Central memory CD4-positive, alpha-beta T cell (primary cell): ENCODE results near the gene PPY.
"Not testable (repeated sequence)": the region's sequence is repeated elsewhere in the genome, so short reads cannot be mapped to it uniquely, and the experiment has no call there.

ENCODE experiments used
- DNase-seq: peaks from one replicate; pipeline ENCODE4 v3.0.0; 2022
- total RNA-seq, 3 experiments: gene quantifications; one replicate each; lab custom pipeline; 2026; lab: John Stamatoyannopoulos, UW

Gene PPY, protein sequence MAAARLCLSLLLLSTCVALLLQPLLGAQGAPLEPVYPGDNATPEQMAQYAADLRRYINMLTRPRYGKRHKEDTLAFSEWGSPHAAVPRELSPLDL
- total RNA-seq, result 0 reads per million in 3 experiments

DNA sequence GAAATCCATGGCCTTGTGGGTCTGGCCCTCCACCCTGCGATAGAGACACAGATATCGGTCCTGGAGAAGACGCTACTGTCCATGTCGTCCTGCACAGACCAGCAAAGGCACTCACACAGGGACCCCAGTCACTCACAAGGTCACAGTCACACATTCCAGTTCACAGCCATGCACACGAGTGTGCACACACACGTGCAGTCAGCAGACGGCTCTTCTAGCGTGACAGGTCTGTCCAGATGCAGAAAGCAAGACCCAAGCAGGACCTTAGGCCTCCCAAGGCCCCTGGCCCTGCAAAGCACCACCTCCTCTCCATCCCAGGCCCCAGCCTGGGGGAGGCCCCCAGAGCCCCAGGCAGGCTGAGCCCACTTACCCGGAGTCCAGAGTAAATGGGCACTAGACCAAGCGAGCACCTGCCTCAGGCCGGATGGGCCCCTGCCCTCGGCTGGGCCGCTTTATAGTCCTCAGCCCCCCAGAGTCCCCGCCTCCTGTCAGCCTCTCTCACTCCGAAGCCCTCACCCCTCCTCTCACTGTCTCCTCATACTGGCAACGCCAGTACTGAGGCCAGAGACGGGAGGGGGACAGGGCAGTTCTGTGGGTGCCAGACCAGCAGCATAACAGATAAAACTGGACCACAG is at the start of gene PPY:
Gene PPY, minus strand, starts transcription at position 426 of the 635 bp plus-strand sequence. CDS start 822 bp downstream, outside the sequence.
- DNase-seq, result no peak

DNA sequence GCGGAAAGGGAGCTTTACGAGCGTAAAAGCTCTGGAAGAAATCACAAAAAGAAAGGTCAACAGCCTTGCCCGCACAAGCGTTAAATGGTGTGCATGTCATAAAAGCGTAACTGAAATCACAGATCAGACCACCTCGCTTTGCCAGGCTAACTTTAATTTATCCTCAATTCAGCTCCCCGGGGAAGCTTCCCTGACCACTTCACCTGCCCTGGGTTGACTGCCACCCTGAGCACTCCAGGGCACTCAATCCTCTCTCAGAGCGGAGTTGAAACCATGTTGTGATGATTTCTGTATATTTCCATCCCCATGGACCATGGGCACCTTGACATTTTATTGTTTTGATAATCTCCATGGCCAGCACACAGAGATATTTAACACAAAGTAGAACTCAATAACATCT is 46.0 kb upstream of the PPY start:
- no peak for DNase-seq

DNA sequence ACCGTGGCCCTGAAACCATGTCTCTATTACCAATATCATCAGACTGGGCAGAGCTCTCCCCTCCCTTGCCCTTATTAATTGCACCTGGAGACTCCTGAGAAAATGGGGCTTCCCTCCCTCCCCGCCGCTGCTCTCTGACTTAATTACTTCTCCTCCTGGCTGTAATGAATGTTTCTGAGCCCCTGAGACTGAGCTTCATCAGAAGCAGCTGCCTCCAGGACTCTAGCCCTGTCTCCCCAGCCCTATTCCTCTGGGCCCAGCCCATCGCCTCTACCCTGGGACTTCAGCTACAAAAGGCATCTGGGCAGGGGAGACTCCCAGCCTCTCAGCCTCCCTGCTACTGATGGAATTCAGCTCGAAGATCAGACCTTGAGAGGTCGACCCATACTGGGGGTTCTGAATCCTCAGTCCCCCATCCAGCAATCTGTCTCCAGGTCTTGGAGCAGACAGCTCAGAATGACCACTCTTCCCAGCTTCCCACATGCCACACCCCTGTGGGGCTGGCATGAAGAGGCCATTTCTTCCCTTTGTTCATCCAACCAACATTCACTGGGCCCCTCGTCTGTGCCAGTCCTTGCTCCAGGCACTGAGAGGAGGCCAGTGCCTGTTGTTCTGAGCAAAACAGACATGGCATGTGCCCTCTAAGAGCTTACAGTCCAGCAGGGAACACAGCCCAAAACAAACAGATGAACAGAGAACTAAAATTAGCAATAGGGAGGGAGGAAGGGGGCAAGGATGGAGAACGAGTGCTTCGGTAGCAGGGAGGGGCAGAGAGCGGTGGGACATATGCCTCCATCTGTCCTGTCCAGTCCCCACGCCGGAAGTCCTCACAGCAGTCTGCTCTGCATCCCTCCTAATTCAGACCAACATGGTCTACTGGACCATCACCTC is 45.1 kb upstream of the PPY start:
- no peak for DNase-seq

DNA sequence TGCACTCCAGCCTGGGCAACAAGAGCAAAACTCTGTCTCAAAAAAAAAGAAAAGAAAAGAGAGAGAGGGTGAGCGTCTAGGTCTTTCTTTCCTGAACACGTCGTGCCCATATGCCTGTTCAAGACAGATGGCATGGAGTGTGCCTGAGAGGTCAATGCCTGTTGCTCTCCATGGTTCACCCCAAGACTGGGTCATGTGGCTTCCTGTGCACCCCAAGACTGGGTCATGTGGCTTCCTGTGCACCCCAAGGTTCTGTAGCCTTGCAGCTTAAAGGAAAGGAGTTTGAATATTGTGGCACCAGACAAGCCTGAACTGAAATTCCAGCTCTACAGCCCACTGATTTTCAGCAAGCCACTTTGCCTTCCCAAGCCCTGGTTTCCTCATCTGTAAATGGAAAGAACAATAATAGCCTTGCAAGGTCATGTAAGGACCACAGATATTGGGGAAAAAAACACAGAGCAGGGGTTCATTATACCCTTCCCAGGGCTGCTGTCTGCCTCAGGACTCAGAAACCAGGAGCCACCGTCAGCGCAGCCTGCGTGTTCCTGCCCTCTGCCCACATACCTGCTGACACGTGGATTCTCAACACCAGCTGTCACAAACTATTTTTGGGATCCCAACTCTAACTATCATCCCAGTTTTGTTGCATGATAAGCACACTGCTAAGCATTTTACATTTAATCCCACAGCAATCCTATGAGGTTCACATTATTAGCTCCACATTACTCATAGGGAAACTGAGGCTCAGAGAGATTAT is 44.1 kb upstream of the PPY start:
- DNase-seq, result no peak

DNA sequence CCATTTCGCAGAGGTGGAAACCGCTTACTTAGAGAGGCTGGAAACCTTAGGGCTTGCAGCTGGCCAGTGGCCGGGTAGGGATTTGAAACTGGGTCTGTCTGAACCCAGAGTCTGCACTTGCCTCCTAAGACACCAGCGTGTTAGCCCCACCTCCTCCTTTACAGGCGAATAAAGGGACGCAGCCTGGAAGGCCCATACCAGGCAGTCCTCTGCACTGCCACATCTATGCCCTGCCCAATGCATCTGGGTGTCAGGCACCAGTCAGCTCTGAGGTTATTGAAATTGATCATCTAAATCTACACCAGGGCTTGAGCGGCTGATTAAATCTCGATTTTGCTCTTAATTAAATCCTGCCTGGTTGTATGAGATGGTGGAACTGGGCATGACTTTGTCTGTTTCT is 42.2 kb upstream of the PPY start:
- no peak for DNase-seq

DNA sequence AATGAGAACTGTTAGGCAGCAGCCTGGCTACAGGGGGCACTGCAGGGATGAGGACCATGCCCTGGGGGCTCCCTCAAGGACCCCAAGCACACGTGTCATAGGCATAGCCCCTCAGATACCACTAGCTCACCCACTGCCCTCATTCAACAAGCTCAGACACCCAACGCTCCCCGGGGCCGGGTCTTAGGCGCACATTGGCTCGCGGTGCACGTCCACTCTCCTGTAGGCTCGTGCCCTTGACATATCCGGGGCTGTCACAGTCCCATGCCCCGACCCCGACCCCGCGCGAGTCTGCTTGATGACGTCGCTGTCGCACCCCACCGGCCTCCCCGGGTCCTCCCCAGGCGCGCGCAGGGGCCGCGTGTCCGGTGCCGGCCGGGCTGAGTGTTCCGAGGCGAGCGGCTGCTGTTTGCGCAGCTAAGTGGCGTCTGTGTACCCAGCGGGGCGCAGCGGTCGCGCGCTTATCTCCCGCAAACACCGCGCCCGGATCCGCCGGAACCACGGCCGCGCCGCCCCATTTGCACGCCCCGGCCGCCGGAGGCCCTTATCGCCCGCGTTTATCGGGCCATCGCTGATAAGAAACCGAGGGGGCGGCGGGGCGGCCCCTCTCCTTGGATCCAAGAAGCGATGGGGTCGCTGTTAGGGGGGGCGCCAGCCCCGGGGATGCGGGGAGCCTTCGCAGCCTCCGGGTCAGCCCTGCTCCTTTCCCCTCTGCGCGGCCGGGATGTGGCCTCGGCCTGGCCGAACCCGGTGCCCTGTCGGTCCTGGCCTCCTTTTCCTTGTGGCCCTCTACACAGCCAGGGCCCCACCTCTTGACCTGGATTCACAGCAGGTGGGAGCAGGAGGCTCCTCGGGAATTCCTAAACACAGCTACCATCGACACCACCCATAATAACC is 41.5 kb upstream of the PPY start:
- DNase-seq, result no peak

DNA sequence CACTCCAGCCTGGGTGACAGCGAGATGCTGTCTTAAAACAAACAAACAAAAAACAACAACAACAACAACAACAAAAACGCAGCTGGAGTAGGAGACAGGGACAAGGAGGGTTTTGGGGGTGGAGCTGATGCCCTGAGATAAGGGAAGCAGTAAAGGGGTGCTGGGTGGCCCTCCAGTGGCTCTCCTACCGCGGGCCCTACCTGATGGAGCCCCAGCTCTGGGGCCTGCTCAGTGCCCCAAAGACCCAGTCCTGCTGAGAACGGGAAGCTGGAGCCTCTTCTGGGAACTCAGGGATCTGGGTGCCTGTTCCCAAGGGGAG is 40.9 kb upstream of the PPY start:
- DNase-seq, result no peak

DNA sequence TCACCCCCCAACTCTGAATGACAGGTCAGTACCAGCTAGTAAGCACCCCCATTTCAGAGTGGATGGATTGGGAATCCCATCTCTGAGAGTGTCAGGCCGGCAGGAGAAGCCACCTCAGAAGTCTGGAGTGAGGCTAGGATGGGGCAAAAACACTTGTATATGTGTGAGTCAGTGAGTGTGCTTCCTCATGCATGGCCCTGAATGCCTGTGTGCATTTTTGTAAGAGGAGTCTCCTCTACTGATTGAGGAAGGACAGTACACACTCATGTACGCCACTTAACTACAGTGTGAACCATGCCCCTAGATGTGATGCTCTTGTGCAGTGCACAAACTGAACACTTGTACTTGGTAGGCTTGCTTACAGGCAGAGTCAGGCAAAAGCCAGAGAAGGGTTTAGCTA is 39.9 kb upstream of the PPY start:
- no peak for DNase-seq

DNA sequence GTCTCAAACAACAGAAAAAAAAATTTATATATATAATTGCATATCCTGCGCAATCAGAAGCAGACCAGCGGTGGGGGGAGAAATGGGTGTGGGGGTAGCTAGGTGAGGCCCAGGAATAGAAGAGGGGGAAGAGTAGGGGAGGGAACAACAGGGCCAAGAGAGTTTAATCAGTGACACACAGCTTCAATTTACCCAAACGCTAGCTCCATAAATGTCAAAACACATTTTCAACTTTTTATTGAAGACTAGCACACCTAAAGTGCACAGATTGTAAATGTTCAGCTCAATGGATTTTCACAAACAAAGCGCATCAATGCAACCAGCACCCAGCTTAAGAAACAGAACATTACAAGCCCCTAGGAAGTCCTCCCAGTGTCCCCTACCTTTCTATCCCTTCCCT is 37.4 kb upstream of the PPY start:
- no peak for DNase-seq

DNA sequence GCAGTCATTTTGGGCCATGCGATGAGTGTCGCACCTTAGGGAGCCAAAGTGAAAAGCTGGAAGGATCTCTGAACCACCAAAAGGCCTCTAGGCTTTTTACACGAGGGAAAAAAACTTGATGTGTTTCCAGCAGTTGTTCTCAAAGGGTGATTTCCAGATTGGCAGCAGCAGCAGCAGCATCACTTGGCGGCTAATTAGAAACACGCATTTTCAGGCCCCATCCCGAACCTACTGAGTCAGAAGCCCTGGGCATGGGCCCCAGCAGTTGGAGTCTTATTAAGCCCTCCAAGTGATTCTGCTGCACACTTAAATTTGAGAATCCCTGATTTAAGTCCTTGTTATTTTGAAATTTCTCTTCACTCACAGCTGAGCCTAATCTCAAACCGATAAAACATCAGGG is 36.7 kb upstream of the PPY start:
- DNase-seq, result no peak

DNA sequence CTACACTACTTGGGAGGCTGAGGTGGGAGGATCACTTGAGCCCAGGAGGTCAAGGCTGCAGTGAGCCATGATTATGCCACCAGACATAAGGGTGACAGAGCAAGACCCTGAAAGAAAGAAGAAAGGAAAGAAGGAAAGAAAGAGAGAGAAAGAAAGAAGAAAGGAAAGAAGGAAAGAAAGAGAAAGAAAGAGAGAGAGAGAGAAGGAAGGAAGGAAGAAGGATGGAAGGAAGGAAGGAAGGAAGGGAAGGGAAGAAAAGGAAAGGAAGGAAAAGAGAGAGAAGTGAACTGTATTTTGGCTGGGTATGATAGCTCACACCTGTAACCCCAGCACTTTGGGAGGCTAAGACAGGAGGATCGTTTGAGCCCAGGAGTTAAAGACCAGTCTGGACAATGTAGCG is 35.8 kb upstream of the PPY start:
- no peak for DNase-seq

DNA sequence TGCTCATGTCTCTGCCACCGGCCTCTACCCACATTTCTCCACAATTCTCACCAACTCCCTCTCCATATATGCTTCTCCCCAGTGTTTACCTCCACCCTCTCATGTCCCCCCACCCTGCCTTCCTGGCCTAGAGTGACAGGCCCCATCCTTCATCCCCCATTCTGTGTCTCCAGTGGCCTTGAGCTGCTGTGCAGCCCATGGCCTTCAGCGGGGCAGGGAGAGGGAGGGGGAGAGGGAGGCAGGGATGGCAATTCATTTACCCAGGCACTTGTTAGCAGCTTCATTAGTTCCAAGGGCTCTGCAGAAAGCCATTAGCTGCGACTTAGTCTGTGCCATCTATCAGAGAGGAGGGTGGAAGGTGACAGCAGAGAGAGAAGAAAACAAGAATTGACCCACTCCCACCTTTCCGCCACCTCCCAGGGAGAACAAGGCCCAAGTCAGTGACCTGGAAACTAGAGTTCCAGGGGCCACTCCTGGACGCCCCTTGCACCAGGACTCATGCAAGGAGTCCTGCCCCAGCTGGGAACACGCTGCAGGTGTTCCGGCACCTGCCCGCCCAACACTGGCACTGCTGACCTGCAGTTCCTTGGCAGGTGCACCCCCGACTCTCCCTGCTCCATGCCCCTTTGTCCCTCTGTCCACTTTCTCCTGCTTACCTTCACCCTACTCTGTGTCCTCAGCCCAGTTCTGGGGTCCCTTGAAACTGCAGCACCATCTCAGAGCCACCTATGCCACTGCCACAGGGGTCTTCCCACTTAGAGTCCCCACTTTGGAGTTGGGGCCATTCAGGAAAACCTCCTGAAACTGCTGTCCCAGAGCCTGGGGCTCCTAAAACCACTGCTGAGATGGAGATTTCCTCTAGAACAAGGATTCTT is 34.9 kb upstream of the PPY start:
- DNase-seq, result no peak

DNA sequence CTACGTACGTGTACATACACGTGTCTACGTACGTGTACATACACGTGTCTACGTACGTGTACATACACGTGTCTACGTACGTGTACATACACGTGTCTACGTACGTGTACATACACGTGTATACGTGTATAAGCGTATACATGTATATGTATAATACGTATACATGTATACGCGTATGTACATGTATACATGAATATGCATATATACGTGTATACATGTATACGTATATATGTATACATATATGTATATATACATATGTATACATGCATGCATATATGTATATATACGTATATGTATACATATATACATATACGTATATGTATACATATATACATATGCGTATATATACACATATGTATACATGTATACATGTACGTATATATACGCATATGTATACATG is 33.6 kb upstream of the PPY start:
- no peak for DNase-seq

DNA sequence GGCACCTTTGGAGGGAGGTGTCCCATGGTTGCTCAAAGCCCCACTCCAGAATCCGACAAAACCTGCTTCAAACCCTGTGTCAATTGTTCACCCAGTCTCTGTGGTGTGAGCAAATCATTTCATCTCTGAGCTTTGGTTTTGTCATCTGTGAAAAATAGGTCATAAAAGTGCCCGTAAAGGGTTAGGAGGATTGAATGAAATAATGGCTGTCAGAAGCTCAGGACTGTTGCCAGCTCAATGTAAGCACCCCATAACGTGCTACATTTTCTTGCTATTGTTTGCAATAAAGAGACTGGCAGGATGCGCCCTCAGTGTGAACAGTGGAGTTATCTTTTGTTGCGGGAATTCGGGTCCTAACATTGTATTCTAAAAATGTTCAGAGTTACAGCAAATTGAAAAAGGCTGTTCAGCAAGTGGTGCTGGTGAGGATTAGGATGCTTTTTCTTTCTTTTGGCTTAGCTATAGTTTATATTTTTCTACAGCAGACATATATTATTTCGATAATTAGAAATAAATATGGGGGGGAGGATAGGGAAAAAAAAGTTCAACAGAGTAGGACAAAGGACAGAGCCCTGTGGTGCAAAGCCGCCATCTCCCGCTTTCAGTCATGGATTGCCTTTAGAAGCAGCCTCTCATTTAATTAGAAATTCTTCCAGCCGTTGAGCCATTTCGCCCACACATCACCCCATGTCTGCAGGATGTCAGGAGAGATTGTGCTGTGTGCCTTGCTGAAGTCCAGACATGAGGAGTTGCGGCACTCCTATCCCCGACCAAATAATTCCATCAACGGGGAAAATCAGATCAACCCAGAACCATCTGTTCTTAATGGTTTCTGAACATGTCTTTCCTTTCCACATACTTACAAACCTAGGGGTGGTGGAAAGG is 32.3 kb upstream of the PPY start:
- DNase-seq, result no peak

DNA sequence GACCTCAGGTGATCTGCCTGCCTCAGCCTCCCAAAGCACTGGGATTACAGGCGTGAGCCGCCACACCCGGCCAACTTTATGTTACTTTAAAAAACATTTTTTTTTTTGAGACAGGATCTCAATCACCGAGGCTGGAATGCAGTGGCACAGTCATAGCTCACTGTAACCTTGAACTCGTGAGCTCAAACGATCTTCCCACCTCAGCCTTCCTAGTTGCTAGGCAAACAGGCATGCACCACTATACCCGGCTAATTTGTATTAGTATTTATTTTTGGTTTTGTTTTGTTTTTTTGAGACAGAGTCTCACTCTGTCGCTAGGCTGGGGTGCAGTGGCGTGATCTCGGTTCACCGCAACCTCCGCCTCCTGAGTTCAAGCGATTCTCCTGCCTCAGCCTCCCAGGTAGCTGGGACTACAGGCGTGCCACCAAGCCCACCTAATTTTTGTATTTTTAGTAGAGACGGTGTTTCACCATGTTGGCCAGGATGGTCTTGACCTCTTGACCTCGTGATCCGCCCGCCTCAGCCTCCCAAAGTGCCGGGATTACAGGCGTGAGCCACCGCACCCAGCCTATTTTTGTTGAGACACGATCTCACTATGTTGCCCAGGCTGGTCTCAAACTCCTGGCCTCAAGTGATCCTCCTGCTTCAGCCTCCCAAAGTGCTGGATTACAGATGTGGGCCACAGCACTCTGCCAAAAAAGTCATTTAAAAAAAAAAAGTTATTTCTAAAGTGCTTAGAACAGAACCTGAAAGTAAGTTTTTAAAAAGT is 30.4 kb upstream of the PPY start:
- not testable (repeated sequence) for DNase-seq

DNA sequence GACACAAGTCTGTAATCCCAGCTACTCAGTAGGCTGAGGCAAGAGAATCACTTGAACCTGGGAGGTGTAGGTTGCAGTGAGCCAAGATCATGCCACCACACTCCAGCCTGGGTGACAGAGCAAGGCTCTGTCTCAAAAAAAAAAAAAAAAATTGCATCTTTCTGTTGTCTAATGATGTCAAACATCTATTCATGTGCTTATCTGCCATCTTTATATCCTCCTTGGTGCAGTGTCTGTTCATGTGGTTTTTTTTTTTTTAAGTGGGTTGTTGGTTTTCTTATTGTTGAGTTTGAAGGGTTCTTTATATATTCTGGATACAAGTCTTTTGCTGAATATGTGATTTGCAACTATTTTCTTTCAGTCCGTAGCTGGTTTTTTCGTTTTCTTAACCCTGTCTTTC is 29.2 kb upstream of the PPY start:
- not testable (repeated sequence) for DNase-seq

DNA sequence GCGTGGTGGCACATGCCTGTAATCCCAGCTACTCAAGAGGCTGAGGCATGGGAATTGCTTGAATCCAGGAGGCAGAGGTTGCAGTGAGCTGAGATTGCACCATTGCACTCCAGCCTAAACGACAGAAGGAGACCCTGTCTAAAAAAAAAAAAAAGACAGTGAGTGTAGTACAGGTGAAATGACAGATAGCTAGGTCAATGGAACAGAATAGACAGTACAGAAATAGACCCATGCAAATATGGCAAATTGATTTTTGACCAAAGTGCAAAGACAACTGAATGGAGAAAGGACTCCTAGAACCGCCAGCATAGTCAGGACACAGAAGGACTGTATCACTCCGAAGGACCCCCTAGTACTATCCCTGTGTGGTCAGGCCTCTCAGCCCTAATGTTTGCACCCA is 28.1 kb upstream of the PPY start:
- DNase-seq, result no peak

DNA sequence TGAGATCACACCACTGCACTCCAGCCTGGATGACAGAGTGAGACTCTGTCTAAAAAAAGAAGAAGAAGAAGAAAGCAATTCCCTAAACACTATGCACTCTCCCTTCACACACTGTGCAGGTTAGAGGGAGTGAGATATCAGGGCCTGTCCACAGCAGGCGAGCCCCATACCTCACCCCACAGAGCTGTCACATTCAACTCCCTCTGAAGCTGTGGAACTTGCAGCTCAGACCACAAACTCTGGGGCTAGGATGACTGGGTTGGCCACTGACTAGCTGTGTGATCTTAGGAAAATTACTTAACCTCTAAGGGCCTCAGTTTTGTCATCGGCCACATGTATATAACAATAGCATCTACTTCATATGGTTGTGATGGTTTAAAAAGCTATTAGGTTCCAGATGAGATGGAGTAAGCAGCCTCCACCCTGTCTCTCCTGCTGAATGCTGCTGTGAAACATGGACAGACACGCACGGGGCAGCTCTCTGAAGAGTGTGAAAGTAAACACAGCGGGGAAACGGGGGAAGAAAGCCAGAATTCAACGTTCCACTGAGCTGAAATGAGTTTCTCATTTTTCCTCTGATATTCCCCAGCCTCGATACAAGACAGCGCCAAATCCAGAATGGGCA is 25.1 kb upstream of the PPY start:
- no peak for DNase-seq

DNA sequence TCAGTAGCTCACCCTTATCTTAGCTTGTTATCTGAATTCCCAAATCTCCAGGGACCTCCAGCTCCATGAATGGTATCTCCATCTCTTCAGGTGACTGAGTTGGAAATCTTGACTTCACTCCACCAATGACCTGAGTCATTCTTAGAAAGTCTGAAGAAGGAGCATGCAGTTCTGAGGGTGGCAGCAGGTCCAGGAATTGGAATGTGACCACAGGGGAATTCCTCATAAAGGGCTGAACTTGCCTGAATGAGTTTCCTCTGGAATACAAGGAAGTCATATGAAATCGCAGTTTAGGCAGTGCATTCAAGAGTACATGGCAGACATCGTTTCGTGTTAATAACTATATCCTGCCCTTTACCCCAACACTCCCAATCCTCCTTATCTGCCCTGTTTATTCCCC is 24.0 kb upstream of the PPY start:
- DNase-seq, result no peak
